Tibial nerve (tissue), 4 donors: Measurements from ENCODE around the gene TAOK3.

ENCODE experiments used
- CTCF ChIP-seq, 5 experiments: fragments of 200-600 bp in 3 of 5; fragments of 450-650 bp in 2 of 5; sonication (generic) in 3 of 5; IDR thresholded peaks; one replicate each; pipeline ENCODE4 v1.5.1; 2016 to 2019; ENCODE audit warnings: antibody characterized with exemption in 5 of 5, mild to moderate bottlenecking in 3 of 5, moderate library complexity in 2 of 5
- EP300 ChIP-seq, 2 donors: sonication (generic); formaldehyde crosslinking; IDR thresholded peaks; one replicate each; pipeline ENCODE4 v1.6.1; 2017; ENCODE audit warnings: antibody characterized with exemption in 2 of 2, mild to moderate bottlenecking in 1 of 2

GRCh38 chr12:118107694-118108093 is 265.0 kb downstream of the TAOK3 start:
- no peak for TF ChIP-seq CTCF (IDR thresholded peaks at IDR 0.05)
- TF ChIP-seq EP300 (IDR thresholded peaks at IDR 0.05), result no peak
